GM18951 (cell line): ENCODE results near the gene PFDN5.

Experiments used
- POLR2A ChIP-seq: IDR thresholded peaks from 4 replicates; pipeline ENCODE4 v1.6.1; 2011; ENCODE audit warnings: mild to moderate bottlenecking; ENCODE audit not compliant: insufficient read length, insufficient read depth; ENCODE audit errors: extremely low read depth
- in situ Hi-C: fragments of 300-500 bp; cut with MboI; formaldehyde crosslinking; loops from one replicate; pipeline ENCODE4 v1.12.0; 2022; ENCODE audit warnings: low sequenced_read_pairs, mixed read lengths, inconsistent platforms; ENCODE audit not compliant: unreplicated experiment

The PFDN5 gene

DNA sequence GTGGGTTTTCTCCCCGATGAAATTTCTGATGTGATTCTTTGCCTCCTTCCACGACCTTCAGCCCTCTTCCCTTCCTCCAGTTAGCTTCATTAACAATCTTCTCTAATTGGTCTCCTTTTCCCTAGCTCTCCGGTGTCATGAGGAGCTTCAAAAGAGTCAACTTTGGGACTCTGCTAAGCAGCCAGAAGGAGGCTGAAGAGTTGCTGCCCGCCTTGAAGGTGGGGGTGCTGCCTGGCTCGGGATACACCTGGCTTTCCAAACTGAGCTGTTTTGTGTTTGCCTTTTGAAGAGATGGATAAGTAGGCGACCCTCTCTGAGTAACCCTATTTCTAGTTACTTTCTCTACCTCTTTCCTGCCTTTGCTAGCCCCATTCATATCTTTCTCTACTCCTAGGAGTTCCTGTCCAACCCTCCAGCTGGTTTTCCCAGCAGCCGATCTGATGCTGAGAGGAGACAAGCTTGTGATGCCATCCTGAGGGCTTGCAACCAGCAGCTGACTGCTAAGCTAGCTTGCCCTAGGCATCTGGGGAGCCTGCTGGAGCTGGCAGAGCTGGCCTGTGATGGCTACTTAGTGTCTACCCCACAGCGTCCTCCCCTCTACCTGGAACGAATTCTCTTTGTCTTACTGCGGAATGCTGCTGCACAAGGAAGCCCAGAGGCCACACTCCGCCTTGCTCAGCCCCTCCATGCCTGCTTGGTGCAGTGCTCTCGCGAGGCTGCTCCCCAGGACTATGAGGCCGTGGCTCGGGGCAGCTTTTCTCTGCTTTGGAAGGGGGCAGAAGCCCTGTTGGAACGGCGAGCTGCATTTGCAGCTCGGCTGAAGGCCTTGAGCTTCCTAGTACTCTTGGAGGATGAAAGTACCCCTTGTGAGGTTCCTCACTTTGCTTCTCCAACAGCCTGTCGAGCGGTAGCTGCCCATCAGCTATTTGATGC lies 26.4 kb upstream of the PFDN5 start:
- in situ Hi-C loops: no loop called here
- no peak for TF ChIP-seq POLR2A

DNA sequence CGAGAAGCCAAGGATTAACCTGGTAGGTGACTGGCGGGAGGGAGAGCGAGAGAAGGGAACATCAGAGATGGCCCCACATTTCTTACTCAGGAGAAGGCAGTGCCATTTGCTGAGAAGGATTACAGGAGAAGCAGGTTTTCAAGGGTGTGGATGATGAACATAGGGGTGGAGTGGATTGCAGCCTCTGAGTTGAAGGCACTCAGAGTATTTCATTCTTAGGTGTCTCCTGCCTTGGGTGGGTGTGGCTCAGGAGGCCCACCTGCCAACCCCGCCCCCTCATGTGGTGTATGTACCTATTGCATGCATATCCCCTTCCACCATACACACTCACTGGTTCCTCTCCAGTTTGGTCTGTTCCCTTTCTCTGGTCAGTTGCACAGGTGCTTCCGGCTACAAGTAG lies 20.9 kb upstream of the PFDN5 start:
- TF ChIP-seq POLR2A: no peak
- in situ Hi-C loops: no loop called here

DNA sequence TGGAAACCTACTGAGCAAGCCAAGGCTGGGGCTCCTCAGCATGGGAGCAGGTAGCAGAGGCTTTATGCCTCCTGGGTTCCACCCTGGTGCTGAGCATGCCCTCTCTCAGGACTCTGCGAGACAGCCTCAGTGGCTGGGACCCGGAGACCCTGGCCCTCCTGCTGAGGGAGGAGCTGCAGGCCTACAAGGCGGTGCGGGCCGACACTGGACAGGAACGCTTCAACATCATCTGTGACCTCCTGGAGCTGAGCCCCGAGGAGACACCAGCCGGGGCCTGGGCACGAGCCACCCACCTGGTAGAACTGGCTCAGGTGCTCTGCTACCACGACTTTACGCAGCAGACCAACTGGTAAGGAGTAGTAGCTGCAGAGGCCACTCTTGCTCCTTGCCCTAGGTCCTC lies 18.8 kb upstream of the PFDN5 start:
- in situ Hi-C loops: no loop called here
- TF ChIP-seq POLR2A: no peak

- no peak for TF ChIP-seq POLR2A
- in situ Hi-C loops: no loop called here
Observed at GRCh38 chr12:53277981-53278380, 17.4 kb upstream of the PFDN5 start.

GRCh38 chr12:53279283-53279869 lies 16.0 kb upstream of the PFDN5 start:
- no peak for TF ChIP-seq POLR2A
- in situ Hi-C loops: no loop called here

GRCh38 chr12:53279888-53280498 lies 15.3 kb upstream of the PFDN5 start:
- in situ Hi-C loops: loop anchor here (10.0 kb wide), 1 partner anchor 125 kb away; no protein-coding TSS in a partner anchor
- TF ChIP-seq POLR2A: no peak

- in situ Hi-C loops: loop anchor here (10.0 kb wide), 1 partner anchor 132 kb away; no protein-coding TSS in a partner anchor
- TF ChIP-seq POLR2A: no peak
Observed at GRCh38 chr12:53286448-53286847, 8.9 kb upstream of the PFDN5 start.

GRCh38 chr12:53287741-53288216 lies 7.6 kb upstream of the PFDN5 start:
- TF ChIP-seq POLR2A: no peak
- in situ Hi-C loops: loop anchor here (10.0 kb wide), 1 partner anchor 133 kb away; no protein-coding TSS in a partner anchor

DNA sequence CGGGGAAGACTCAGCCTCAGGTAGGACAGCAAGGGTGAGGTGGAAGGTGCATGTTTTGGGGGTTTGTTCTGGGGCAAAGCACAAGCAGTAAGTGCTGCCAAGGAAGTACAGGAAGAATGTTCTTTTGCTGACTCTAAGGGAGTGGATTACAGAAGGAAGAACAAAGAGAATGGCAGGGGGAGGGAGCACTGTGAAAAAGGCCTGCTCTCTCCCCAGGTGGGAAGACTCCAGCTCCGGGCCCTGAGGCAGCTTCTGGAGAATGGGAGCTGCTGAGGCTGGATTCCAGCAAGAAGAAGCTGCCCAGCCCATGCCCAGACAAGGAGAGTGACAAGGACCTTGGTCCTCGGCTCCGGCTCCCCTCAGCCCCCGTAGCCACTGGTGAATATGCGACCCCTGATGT lies 7.0 kb upstream of the PFDN5 start:
- TF ChIP-seq POLR2A: no peak

GRCh38 chr12:53289891-53290290 lies 5.5 kb upstream of the PFDN5 start:
- TF ChIP-seq POLR2A: no peak
- in situ Hi-C loops: loop anchor here (10.0 kb wide), 2 partner anchors 75 to 135 kb away; no protein-coding TSS in a partner anchor

More for the DNA sequence above, 7.0 kb upstream of the PFDN5 start:
- in situ Hi-C loops: loop anchor here (10.0 kb wide), 1 partner anchor 134 kb away; no protein-coding TSS in a partner anchor

DNA sequence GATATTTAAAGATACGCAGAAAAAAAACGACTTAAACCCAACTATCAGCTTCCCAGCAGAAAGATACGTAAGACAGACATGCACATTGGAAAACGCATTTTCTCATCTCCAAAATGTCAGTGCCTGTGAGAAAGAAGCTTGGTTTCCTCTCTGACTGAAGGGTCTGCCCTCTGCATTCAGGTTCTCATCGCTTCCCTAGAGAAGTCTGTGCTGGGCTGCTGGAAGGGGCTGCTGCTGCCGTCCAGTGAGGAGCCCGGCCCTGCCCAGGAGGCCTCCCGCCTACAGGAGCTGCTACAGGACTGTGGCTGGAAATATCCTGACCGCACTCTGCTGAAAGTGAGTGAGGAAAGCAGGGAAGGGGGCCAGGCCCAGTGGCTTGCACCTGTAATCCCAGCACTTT lies 4.7 kb upstream of the PFDN5 start:
- in situ Hi-C loops: loop anchor here (10.0 kb wide), 1 partner anchor 76 kb away; no protein-coding TSS in a partner anchor
- no peak for TF ChIP-seq POLR2A

GRCh38 chr12:53292426-53292825 lies 2.9 kb upstream of the PFDN5 start:
- no peak for TF ChIP-seq POLR2A
- in situ Hi-C loops: loop anchor here (10.0 kb wide), 1 partner anchor 78 kb away; no protein-coding TSS in a partner anchor

- in situ Hi-C loops: loop anchor here (10.0 kb wide), 1 partner anchor 81 kb away; no protein-coding TSS in a partner anchor
Observed at GRCh38 chr12:53295891-53296219, 513 bp downstream of the PFDN5 start.

DNA sequence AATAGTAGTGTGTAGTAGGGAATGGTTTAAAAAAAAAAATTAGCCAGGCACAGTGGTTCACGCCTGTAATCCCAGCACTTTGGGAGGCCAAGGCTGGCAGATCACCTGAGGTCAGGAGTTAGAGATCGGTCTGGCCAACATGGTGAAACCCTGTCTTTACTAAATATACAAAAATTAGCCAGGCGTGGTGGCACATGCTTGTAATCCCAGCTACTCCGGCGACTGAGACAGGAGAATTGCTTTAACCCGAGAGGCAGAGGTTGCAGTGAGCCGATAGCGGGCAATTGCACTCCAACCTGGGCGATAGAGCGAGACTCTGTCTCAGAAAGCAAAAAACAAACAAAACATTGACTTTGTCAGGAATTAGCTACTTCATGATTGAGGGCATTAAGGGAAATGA lies 1.8 kb downstream of the PFDN5 start:
- in situ Hi-C loops: loop anchor here (10.0 kb wide), 1 partner anchor 82 kb away; no protein-coding TSS in a partner anchor

More at GRCh38 chr12:53295891-53296219, 513 bp downstream of the PFDN5 start:
- TF ChIP-seq POLR2A: no peak
